ENCODE data around the gene BPIFB3.
"Not testable (repeated sequence)": the region's sequence is repeated elsewhere in the genome, so short reads cannot be mapped to it uniquely, and the experiment has no call there.

The BPIFB3 gene

DNA sequence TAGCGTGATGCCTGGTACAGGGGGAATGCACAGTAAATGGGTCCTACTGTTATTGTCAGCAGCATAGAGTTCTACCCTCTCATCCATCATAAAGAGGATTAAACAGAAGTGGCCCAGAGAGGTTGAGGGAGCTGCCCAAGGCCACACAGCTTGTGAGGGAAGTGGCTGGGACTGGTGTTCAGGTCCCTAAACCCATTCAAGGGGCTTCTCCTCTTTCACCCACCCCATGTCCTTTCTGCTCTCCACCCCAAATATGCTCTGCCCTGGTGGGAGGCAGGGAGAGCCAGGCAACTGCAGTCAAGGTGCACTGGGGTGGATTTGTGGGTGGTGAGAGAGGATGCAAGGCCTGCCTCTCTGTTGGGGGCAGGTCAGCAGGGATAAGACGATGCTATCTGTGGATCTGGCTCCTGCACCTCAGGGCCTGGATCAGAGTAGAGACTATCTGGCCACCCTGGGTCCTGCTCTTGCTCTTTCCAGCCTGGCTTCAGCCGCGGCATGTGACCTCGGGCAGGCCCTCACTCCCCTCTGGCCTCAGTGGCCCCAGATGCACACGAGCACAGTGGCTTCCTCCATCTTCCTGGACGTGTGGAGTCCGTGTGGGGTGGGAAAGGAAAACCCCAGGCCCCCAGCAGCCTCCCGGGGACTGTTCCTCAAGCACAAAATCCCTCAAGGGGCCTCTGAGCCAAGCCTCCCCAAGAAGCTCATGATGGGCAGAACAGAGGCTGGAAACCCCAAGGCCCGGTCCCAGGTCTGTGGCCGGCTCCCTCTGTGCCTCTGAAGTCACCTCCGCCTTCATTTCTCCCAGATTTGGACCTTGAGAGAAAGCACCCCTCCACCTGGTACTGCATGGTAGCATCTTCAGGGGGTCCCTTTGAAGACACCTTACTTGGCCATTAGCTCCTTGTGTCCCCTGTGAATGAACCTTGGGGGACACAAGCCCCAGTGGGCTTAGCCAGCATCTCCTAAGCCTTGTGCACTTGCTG is 25.6 kb upstream of the BPIFB3 start:
- DNase-seq (ENCODE audit: low read depth) = no peak

DNA sequence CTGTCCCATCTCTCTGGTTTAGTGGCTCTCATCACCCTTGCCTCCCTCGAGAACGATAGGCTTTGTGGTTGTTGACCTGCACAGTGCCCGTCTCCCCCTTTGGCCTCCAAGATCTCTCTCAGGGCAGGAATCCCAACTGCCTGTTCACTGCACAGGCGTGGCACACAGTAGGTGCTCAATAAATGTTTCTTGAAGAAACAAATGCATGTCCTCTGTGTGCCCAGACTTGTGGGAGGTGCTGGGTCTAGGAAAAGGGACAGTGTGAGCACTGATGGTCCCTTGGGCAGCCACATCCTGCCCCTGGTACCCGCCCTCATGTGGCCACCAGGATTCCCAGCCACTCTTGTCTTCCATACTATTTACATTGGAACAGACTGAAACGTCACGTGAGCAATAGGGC is 24.8 kb upstream of the BPIFB3 start:
- no peak for DNase-seq (ENCODE audit: low read depth)

GRCh38 chr20:33030076-33030475 is 23.6 kb upstream of the BPIFB3 start:
- no peak for DNase-seq (ENCODE audit: low read depth)

GRCh38 chr20:33030569-33030968 is 23.1 kb upstream of the BPIFB3 start:
- no peak for DNase-seq (ENCODE audit: low read depth)

GRCh38 chr20:33031531-33031930 is 22.2 kb upstream of the BPIFB3 start, which contains the start of gene BPIFB6:
Gene BPIFB6, plus strand, starts transcription at chr20:33031648. Its CDS starts 0 bp downstream, at chr20:33031648.
- DNase-seq (ENCODE audit: low read depth) = no peak

GRCh38 chr20:33032555-33032954 is 21.1 kb upstream of the BPIFB3 start:
- DNase-seq (ENCODE audit: low read depth) = no peak

- no peak for DNase-seq (ENCODE audit: low read depth)
Observed at GRCh38 chr20:33033381-33033780, 20.3 kb upstream of the BPIFB3 start.

GRCh38 chr20:33034115-33034514 is 19.6 kb upstream of the BPIFB3 start:
- DNase-seq (ENCODE audit: low read depth) = no peak

DNA sequence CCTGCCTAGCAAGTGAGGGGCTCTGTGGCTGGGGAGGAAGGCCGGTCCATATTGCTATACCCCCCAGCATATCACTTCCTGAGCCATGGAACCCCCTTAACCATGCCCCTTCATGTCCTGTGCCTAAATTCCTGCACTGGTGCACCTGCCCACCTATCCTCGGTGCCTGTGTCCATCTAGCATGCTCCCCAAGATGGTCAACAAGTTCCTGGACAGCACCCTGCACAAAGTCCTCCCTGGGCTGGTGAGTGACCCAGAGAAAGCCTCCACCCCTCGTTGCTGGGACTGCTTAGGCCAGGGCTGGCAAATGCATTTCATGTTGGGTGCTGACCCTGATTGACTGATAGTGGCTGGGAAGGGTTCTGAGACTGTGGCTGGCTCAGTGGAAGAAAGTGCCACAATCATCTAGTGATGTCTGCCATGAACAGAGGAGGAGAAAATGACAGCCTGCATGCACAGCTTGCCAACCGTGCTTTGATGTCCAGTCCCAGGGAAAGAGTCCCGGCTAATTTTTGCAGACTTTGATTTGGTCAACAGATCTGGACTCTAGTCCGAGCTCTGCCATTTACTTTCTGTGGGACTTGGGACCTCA is 18.7 kb upstream of the BPIFB3 start:
- DNase-seq (ENCODE audit: low read depth) = no peak

DNA sequence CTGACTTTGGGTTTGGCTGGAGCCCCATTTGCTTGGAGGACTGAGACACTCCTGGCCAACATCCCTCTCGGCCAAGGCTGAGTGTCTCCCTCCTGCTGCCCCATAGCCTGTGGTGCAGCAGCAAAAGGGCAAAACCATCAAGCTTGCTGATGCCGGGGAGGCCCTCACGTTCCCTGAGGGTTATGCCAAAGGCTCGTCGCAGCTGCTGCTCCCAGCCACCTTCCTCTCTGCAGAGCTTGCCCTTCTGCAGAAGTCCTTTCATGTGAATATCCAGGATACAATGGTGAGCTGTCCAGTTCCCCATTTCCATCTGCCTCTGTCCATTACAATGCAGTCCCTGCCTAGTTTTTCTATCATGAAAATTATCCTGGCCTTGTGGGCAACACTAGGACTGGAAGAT is 16.2 kb upstream of the BPIFB3 start:
- DNase-seq (ENCODE audit: low read depth) = no peak

GRCh38 chr20:33038243-33038642 is 15.5 kb upstream of the BPIFB3 start:
- no peak for DNase-seq (ENCODE audit: low read depth)

- DNase-seq (ENCODE audit: low read depth) = no peak
Observed at GRCh38 chr20:33042430-33042829, 11.3 kb upstream of the BPIFB3 start.

GRCh38 chr20:33042983-33043730 is 10.5 kb upstream of the BPIFB3 start:
- no peak for DNase-seq (ENCODE audit: low read depth)

DNA sequence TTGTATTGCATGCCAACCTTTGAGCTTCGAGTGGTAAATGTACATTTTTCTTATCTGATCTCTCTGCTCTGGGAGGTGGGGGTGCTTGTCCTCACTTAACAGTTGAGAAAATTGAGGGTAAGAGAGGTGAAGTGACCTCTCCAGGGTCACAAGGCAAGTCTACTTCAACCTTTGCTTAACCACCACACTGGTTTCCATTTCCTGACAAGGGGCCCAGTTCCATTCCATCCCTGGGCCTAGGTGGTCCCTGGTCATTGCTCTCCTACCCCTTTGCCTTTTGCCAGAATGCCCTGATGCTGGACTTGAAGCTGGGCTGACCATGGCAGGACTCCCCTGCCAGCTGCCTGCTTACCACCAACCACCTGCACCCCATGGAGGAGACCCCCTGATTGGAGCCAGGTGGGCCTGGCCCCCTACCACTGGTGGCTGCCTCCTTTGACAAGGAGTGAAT is 9.9 kb upstream of the BPIFB3 start:
- DNase-seq (ENCODE audit: low read depth) = no peak

DNA sequence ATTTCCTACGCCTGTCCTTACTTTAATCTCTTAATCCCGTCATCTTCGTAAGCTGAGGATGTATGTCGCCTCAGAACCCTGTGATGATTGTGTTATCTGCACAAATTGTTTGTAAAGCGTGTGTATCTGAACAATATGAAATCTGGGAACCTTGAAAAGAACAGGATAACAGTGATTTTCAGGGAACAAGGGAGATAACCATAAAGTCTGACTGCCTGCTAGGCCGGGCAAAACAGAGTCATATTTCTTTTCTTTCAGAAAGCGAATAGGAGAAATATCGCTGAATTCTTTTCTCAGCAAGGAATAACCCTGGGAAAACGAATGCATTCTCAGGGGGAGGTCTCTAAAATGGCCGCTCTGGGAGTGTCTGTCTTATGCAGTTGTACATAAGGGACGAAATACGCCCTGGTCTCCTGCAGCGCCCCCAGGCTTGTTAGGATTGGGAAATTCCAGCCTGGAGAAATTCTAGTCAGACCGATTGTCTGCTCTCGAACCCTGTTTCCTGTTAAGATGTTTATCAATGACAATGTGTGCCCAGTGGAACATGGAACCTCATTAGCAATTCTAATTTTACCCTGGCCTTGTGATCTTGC is 8.5 kb upstream of the BPIFB3 start:
- not testable (repeated sequence) for DNase-seq (ENCODE audit: low read depth)

- no peak for DNase-seq (ENCODE audit: low read depth)
Observed at GRCh38 chr20:33046412-33046811, 7.3 kb upstream of the BPIFB3 start.

DNA sequence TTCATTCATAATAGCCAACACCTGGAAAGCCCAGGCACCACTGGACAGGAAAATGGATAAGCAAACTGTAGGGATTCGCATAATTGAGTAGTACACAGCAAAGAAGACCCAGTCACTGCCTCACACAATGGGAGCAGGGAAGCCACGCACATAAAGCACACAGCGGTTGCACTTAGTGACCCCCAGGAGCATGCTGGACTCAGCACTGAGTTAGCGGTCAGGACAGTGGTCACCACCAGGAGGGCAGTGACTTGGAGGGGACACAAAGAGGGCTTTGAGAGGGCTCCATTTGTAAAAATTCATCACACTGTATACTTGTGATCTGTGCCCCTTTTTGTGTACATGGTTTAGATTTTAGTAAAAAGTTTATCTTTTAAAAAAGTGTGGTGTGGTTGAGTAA is 2.4 kb upstream of the BPIFB3 start:
- DNase-seq (ENCODE audit: low read depth) = no peak

- DNase-seq (ENCODE audit: low read depth) = no peak
Observed at GRCh38 chr20:33054381-33054780, 678 bp downstream of the BPIFB3 start.

GRCh38 chr20:33054791-33055190 is 1.1 kb downstream of the BPIFB3 start:
- no peak for DNase-seq (ENCODE audit: low read depth)

DNA sequence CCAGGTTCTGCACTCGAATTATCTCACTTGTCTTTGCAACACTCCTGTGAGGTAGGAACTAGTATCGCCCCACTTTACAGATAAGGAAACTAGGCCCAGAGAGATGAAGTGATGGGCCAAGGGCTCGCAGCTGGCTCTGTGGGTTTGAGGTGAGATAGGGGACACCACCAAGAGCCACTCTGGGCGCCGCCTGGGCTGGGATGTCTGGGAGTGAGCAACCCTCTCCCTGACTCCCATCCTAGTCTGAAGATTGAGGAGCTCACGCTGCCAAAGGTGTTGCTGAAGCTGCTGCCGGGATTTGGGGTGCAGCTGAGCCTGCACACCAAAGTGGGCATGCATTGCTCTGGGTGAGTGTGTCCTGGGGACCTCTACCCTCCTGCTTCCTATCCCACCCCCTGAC is 5.4 kb downstream of the BPIFB3 start:
- DNase-seq (ENCODE audit: low read depth) = no peak

GRCh38 chr20:33059741-33060390 is 6.2 kb downstream of the BPIFB3 start:
- no peak for DNase-seq (ENCODE audit: low read depth)

GRCh38 chr20:33061658-33062028 is 7.9 kb downstream of the BPIFB3 start:
- no peak for DNase-seq (ENCODE audit: low read depth)

Data from activated T-helper 1 cell treated with Interleukin-2 at 50 U/mL for 16 hours (primary cell).